ENCODE data around the gene C16orf74.

Gene C16orf74

GRCh38 chr16:85750827-85751697 lies at the start of gene C16orf74:
TSS of gene C16orf74 (minus strand) at chr16:85751096. CDS start at chr16:85735217, 15,879 bp downstream.
- DNase-seq (ENCODE audit: low spot score): no peak

- no peak for DNase-seq (ENCODE audit: low spot score)
Measured at GRCh38 chr16:85800321-85800669, 49.4 kb upstream of the C16orf74 start.

GRCh38 chr16:85799497-85800320 lies 48.8 kb upstream of the C16orf74 start, which contains the start of the genes COX4I1 and EMC8:
TSS of gene COX4I1 (plus strand) at chr16:85799695. CDS start at chr16:85801206, 1,511 bp downstream.
TSS of gene EMC8 (minus strand) at chr16:85799544. CDS start at chr16:85799295, 249 bp downstream.
- DNase-seq (ENCODE audit: low spot score): peak; percentile 90

- no peak for DNase-seq (ENCODE audit: low spot score)
Measured at GRCh38 chr16:85798901-85799496, 48.1 kb upstream of the C16orf74 start.

GRCh38 chr16:85798283-85798776 lies 47.4 kb upstream of the C16orf74 start:
- no peak for DNase-seq (ENCODE audit: low spot score)

- DNase-seq (ENCODE audit: low spot score): no peak
Measured at GRCh38 chr16:85796599-85796998, 45.7 kb upstream of the C16orf74 start.

- DNase-seq (ENCODE audit: low spot score): no peak
Measured at GRCh38 chr16:85796152-85796551, 45.3 kb upstream of the C16orf74 start.

GRCh38 chr16:85794696-85795095 lies 43.8 kb upstream of the C16orf74 start:
- DNase-seq (ENCODE audit: low spot score): no peak

- DNase-seq (ENCODE audit: low spot score): peak; percentile 10
Measured at GRCh38 chr16:85793662-85794298, 42.9 kb upstream of the C16orf74 start.

GRCh38 chr16:85789773-85790172 lies 38.9 kb upstream of the C16orf74 start:
- DNase-seq (ENCODE audit: low spot score): no peak

- DNase-seq (ENCODE audit: low spot score): no peak
Measured at GRCh38 chr16:85788819-85789218, 37.9 kb upstream of the C16orf74 start.

- DNase-seq (ENCODE audit: low spot score): no peak
Measured at GRCh38 chr16:85785927-85786326, 35.0 kb upstream of the C16orf74 start.

- DNase-seq (ENCODE audit: low spot score): no peak
Measured at GRCh38 chr16:85784813-85785212, 33.9 kb upstream of the C16orf74 start.

- DNase-seq (ENCODE audit: low spot score): no peak
Measured at GRCh38 chr16:85783441-85783840, 32.5 kb upstream of the C16orf74 start.

GRCh38 chr16:85782451-85782850 lies 31.6 kb upstream of the C16orf74 start:
- peak; percentile 12 for DNase-seq (ENCODE audit: low spot score)

- peak; percentile 64 for DNase-seq (ENCODE audit: low spot score)
Measured at GRCh38 chr16:85781695-85782370, 30.9 kb upstream of the C16orf74 start.

- no peak for DNase-seq (ENCODE audit: low spot score)
Measured at GRCh38 chr16:85781156-85781555, 30.3 kb upstream of the C16orf74 start.

GRCh38 chr16:85780281-85780680 lies 29.4 kb upstream of the C16orf74 start:
- no peak for DNase-seq (ENCODE audit: low spot score)

GRCh38 chr16:85778873-85779272 lies 28.0 kb upstream of the C16orf74 start:
- no peak for DNase-seq (ENCODE audit: low spot score)

GRCh38 chr16:85777583-85778310 lies 26.9 kb upstream of the C16orf74 start:
- DNase-seq (ENCODE audit: low spot score): no peak
